MCF 10A (cell line): ENCODE measurements around the gene SYNGR2. TPM values are rescaled to one million over a fixed set of nuclear protein-coding genes. Genes with fewer than 3 reads are reported as not detected.

Experiments
- BruUV-seq: library from RNA; stranded (reverse); fragments of 400-500 nt; replicated peaks from 2 replicates; lab custom pipeline; 2021; lab: Mats Ljungman, UMichigan
- CTCF ChIA-PET: fragments of 300-600 bp; sonication (Branson Sonifier 250); formaldehyde crosslinking; extraction: SDS; loops from one replicate; lab custom pipeline; 2021; ENCODE audit warnings: antibody characterized with exemption, inconsistent platforms; lab: Yijun Ruan, JAX
- POLR2A ChIA-PET: fragments of 300-600, 350-650 bp; sonication (Branson Sonifier 250); formaldehyde crosslinking; extraction: SDS; loops from one replicate; lab custom pipeline; 2020; ENCODE audit warnings: antibody characterized with exemption, inconsistent platforms; lab: Yijun Ruan, JAX
- DNase-seq: peaks from one replicate; pipeline ENCODE4 v3.0.0-alpha.2; 2018; ENCODE audit not compliant: unreplicated experiment
- H3K27ac Mint-ChIP-seq: one replicate; pipeline ENCODE4 v1.8.0; 2022; ENCODE audit warnings: mild to moderate bottlenecking, low read depth, mixed read lengths; ENCODE audit not compliant: unreplicated experiment
- H3K27me3 Mint-ChIP-seq: one replicate; pipeline ENCODE4 v1.8.0; 2022; ENCODE audit warnings: mixed read lengths; ENCODE audit not compliant: insufficient read depth, unreplicated experiment
- H3K36me3 Mint-ChIP-seq: one replicate; pipeline ENCODE4 v1.8.0; 2022; ENCODE audit warnings: mild to moderate bottlenecking, moderate library complexity, mixed read lengths; ENCODE audit not compliant: insufficient read depth, unreplicated experiment
- H3K4me1 Mint-ChIP-seq: one replicate; pipeline ENCODE4 v1.8.0; 2022; ENCODE audit warnings: mixed read lengths; ENCODE audit not compliant: insufficient read depth, unreplicated experiment
- H3K4me3 Mint-ChIP-seq: one replicate; pipeline ENCODE4 v1.8.0; 2022; ENCODE audit warnings: mild to moderate bottlenecking, moderate library complexity, mixed read lengths; ENCODE audit not compliant: unreplicated experiment
- H3K9me3 Mint-ChIP-seq: one replicate; pipeline ENCODE4 v1.8.0; 2022; ENCODE audit warnings: mixed read lengths; ENCODE audit not compliant: unreplicated experiment
- intact Hi-C: fragments of 100-400 bp; cut with micrococcal nuclease; formaldehyde crosslinking; loops from 2 replicates; pipeline ENCODE4 v1.14.1; 2022
- total RNA-seq: library from RNA; stranded (reverse); gene quantifications from 2 replicates; pipeline ENCODE4 v1.2.3, GENCODE V29; 2022
- TF ChIP-seq, protein P1 (sequence below): fragments of 200-600 bp; IDR thresholded peaks from one replicate; pipeline ENCODE4 v1.8.0; 2022; ENCODE audit warnings: antibody characterized with exemption, mild to moderate bottlenecking; ENCODE audit not compliant: unreplicated experiment

The SYNGR2 gene
- total RNA-seq, 1 experiment from 2014 or later, result 52.2 TPM

DNA sequence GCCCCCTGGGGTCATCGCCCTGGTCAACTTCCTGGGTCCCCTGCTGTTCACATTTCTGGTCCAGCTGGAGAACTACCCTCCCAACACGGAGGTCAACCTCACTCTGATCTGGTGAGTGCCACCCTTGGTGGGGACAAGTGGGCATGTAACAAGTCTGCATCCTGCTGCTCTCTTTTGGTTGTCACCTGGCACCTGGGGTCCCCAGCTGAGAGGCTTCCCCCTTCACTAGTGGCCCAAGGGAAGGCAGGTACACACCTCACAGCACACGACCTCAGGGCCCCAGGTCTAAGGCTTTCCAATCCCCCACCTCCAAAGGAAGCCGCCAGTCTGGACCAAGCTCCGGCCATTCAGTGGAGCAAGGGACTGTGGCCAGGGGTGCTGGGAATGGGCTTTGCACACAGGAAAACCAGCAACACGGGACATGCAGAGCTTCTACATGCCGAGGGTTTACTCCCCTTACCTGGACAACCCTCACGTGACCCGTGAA lies 33.4 kb upstream of the SYNGR2 start:
- ChIA-PET CTCF (interaction anchor here (0.7 to 1.1 kb wide), 2 partner anchors 52 to 114 kb away, joined by 3 to 8 read pairs; partner anchors contain the start of genes AFMID and TK1), POLR2A (interaction anchor here (1.0 kb wide), 1 partner anchor 34 kb away, joined by 3 read pairs; no protein-coding TSS in a partner anchor)
- Mint-ChIP-seq H3K27me3 (peaks cover 13% of the 10 kb centered on the region), H3K9me3 (no peaks in the 10 kb centered on the region), H3K4me3 (no peak overlapping the region), H3K4me1 (peaks cover under 1% of the 10 kb centered on the region), H3K27ac (no peak overlapping the region), H3K36me3 (no peaks in the 10 kb centered on the region)
- no TSS peak for BruUV-seq
- TF ChIP-seq, protein P1, sequence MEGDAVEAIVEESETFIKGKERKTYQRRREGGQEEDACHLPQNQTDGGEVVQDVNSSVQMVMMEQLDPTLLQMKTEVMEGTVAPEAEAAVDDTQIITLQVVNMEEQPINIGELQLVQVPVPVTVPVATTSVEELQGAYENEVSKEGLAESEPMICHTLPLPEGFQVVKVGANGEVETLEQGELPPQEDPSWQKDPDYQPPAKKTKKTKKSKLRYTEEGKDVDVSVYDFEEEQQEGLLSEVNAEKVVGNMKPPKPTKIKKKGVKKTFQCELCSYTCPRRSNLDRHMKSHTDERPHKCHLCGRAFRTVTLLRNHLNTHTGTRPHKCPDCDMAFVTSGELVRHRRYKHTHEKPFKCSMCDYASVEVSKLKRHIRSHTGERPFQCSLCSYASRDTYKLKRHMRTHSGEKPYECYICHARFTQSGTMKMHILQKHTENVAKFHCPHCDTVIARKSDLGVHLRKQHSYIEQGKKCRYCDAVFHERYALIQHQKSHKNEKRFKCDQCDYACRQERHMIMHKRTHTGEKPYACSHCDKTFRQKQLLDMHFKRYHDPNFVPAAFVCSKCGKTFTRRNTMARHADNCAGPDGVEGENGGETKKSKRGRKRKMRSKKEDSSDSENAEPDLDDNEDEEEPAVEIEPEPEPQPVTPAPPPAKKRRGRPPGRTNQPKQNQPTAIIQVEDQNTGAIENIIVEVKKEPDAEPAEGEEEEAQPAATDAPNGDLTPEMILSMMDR, result no peak
- intact Hi-C loops, result no loop called here
- DNase-seq, result no peak

DNA sequence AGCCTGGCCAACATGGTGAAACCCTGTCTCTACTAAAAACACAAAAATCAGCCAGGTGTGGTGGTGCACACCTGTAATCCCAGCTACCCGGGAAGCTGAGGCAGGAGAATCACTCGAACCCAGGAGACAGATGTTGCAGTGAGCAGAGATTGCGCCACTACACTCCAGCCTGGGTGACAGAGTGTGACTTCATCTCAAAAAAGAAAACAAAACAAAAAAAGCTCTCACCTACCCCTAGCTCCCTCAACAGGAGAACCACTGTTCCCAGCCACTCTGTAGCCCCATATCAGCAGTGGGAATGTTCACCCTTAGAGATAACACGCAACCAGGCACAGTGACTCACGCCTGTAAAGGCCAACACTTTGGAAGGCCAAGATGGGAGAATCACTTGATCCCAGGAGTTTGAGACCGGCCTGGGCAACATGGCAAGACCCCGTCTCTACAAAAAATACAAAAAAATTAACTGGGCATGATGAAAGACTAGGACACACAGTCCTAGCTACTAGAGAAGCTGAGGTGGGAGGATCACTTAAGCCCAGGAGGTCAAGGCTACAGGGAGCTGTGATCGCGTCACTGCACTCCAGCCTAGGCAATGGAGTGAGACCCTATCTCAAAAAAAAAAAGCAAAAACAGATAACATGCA lies 32.4 kb upstream of the SYNGR2 start:
- peaks cover 13% of the 10 kb centered on the region for H3K27me3 Mint-ChIP-seq
- H3K9me3 Mint-ChIP-seq, result no peaks in the 10 kb centered on the region
- H3K4me1 Mint-ChIP-seq, result peaks cover 6% of the 10 kb centered on the region
- TF ChIP-seq, protein P1, result no peak
- no peak for DNase-seq
- ChIA-PET CTCF (interaction anchor here (0.6 to 1.5 kb wide), 4 partner anchors 22 to 105 kb away, joined by 3 to 8 read pairs (median 4); partner anchors contain the start of genes AFMID and TK1), POLR2A (interaction anchor here (1.0 kb wide), 1 partner anchor 33 kb away, joined by 3 read pairs; no protein-coding TSS in a partner anchor)
- no peak overlapping the region for H3K4me3 Mint-ChIP-seq
- BruUV-seq, result no TSS peak
- no peak overlapping the region for H3K27ac Mint-ChIP-seq
- intact Hi-C loops, result no loop called here
- no peaks in the 10 kb centered on the region for H3K36me3 Mint-ChIP-seq

- ChIA-PET CTCF (interaction anchor here (0.6 kb wide), 2 partner anchors 49 to 236 kb away, joined by 3 to 4 read pairs; partner anchors contain the start of gene TK1), POLR2A (no interaction called here)
- peaks cover 6% of the 10 kb centered on the region for H3K4me1 Mint-ChIP-seq
- no peak for DNase-seq
- peaks cover 13% of the 10 kb centered on the region for H3K27me3 Mint-ChIP-seq
- BruUV-seq, result no TSS peak
- H3K27ac Mint-ChIP-seq, result no peak overlapping the region
- no peaks in the 10 kb centered on the region for H3K9me3 Mint-ChIP-seq
- H3K4me3 Mint-ChIP-seq, result no peak overlapping the region
- intact Hi-C loops, result no loop called here
- no peaks in the 10 kb centered on the region for H3K36me3 Mint-ChIP-seq
- TF ChIP-seq, protein P1, result peak; percentile 58
Observed at GRCh38 chr17:78137392-78138203, 30.8 kb upstream of the SYNGR2 start.
